ENCODE data around the gene KCNJ15. TPM values are rescaled to one million over a fixed set of nuclear protein-coding genes. Genes with fewer than 3 reads are reported as not detected.

KCNJ15 gene
- total RNA-seq, 4 donors from 2014 or later = 4.6 to 9.2 (median 6.5) TPM

DNA sequence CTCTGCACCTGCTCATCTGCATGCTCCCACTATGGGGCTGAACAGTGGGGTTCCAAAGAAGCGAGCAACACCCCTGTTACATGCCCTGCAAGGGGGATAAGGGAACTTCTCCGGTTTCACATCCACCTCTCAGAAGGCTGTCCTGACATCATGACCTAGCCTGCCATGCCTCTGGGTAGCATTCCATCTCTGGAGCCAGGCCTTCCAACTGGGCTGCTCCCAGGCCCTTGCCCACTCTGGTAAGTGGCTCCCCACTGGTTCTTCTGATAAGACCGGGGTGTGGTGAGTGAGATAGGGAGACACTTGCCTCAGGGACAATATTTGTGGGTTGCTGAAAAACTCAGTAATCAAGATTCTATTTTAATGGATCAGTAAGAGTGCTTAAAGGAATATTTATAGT, 57.8 kb downstream of the KCNJ15 start:
- Histone ChIP-seq H3K36me3 (no peaks in the 10 kb centered on the region), H3K27ac (no peak overlapping the region), H3K9me3 (no peaks in the 10 kb centered on the region), H3K4me1 (no peaks in the 10 kb centered on the region), H3K4me3 (no peak overlapping the region), H3K27me3 (no peaks in the 10 kb centered on the region)
- TF ChIP-seq POLR2AphosphoS5 (IDR thresholded peaks at IDR 0.05) (no peak), EP300 (IDR thresholded peaks at IDR 0.05) (no peak), POLR2A (IDR thresholded peaks at IDR 0.05) (no peak)
- TF ChIP-seq, protein P1, sequence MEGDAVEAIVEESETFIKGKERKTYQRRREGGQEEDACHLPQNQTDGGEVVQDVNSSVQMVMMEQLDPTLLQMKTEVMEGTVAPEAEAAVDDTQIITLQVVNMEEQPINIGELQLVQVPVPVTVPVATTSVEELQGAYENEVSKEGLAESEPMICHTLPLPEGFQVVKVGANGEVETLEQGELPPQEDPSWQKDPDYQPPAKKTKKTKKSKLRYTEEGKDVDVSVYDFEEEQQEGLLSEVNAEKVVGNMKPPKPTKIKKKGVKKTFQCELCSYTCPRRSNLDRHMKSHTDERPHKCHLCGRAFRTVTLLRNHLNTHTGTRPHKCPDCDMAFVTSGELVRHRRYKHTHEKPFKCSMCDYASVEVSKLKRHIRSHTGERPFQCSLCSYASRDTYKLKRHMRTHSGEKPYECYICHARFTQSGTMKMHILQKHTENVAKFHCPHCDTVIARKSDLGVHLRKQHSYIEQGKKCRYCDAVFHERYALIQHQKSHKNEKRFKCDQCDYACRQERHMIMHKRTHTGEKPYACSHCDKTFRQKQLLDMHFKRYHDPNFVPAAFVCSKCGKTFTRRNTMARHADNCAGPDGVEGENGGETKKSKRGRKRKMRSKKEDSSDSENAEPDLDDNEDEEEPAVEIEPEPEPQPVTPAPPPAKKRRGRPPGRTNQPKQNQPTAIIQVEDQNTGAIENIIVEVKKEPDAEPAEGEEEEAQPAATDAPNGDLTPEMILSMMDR (IDR thresholded peaks at IDR 0.05) = no peak
- 79% methylated on average over 3 of the region's 3 CpGs for WGBS
- DNase-seq (ENCODE audit: low spot score in 2 of 2) = no peak

DNA sequence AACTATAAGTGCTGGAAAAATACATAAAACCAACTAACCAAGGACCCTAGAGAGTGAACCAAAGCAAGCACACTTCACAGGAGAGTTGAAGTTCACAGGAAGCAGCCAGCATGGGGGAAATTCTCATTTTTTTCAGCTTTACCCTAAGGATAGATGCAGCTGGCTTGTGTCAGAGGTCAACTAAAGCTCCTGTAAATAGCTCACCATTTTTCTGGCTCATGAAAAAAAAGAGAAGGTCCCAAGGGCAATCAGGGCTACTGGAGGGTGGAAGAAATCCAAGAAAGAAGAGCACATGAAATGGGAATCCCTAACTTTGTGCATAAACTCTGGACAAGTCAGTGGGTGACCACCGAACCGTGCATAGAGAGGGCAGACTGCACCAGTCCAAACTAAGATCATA, 58.3 kb downstream of the KCNJ15 start:
- no peak for DNase-seq (ENCODE audit: low spot score in 2 of 2)

DNA sequence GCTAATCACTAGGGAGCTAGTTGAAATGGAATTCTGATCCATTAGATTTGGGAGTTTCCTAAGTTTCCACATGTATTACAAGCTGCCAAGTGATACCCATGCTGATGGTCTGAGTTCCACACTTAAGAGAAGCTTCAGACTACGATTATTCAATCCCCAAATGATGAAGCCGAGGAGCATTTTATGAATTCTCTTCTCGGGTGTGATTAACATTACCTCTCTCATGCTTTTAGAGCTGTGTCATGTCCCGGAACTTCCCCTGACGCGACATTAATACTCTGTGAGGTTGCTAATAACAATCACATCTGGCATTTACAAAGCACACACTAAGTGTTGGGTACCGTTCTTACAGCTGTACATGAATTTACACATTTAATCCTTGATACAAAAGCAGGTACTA, 63.0 kb downstream of the KCNJ15 start:
- no peaks in the 10 kb centered on the region for H3K36me3 ChIP-seq
- H3K27ac ChIP-seq = no peak overlapping the region
- DNase-seq (ENCODE audit: low spot score in 2 of 2) = no peak
- WGBS = 61% methylated on average over 7 of the region's 7 CpGs
- no peak overlapping the region for H3K4me3 ChIP-seq
- TF ChIP-seq POLR2AphosphoS5 (IDR thresholded peaks at IDR 0.05) (no peak), POLR2A (IDR thresholded peaks at IDR 0.05) (no peak), EP300 (IDR thresholded peaks at IDR 0.05) (no peak)
- TF ChIP-seq, protein P1 (IDR thresholded peaks at IDR 0.05) = no peak
- H3K27me3 ChIP-seq = no peaks in the 10 kb centered on the region
- peaks cover 3% of the 10 kb centered on the region for H3K4me1 ChIP-seq
- H3K9me3 ChIP-seq = no peaks in the 10 kb centered on the region

More for the DNA sequence above, 58.3 kb downstream of the KCNJ15 start:
- Histone ChIP-seq H3K36me3 (no peaks in the 10 kb centered on the region), H3K27me3 (no peaks in the 10 kb centered on the region), H3K4me3 (no peak overlapping the region), H3K27ac (no peak overlapping the region), H3K4me1 (no peaks in the 10 kb centered on the region), H3K9me3 (no peaks in the 10 kb centered on the region)
- WGBS = 75% methylated on average over 2 of the region's 2 CpGs
- TF ChIP-seq EP300 (IDR thresholded peaks at IDR 0.05) (no peak), POLR2A (IDR thresholded peaks at IDR 0.05) (no peak)
- TF ChIP-seq, protein P1 (IDR thresholded peaks at IDR 0.05) = no peak

DNA sequence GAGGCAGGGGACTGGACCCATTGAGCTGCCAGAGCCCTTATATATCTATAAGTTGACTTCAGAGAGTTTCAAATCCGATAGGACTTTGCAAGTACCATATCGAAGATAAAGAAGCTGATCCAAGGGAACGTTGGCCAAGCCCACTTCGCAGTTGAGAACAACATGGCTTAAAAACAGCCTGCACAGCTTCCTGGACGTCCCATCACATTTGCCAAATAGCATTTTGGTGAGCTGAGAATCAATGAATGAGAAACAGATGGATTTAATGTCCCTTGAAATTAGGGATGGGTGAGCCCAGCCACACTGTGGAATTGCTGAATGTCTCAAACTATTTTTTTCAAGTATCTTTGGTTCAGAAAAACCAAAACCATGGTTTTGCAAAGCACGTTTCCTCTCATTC, 64.8 kb downstream of the KCNJ15 start:
- 76% methylated on average over 6 of the region's 6 CpGs for WGBS

DNA sequence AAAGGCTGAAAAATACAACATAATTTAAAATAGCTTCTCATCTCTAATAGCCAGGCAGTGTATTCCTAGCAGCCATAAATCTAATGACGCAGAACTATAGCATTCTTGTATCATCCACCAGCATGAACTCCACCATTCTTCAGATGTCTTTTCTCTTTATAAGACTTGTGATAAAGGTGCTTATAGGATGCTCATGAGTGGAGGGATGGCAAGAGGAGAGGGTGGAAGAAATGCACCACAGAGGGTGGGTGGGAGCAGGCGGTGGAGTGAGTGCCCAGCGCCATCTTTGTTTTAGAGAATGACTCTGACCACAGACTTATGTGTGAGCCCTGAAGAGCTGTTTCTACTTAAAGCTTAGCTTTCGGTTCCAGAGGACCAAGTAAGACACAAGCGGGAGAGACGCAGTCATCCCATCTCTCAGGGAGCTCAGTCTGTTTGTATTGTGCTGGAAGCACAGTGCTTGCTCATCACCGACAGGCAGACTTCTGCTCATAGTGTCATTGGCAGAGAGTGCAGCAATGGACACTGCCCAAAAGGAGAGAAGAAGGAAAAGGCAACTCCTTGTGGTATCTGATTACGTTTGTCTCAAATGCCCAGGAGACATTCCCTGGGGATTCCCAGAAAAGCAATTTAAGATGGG, 65.6 kb downstream of the KCNJ15 start:
- no peaks in the 10 kb centered on the region for H3K36me3 ChIP-seq
- no peaks in the 10 kb centered on the region for H3K9me3 ChIP-seq
- H3K27me3 ChIP-seq = no peaks in the 10 kb centered on the region
- peaks cover 3% of the 10 kb centered on the region for H3K4me1 ChIP-seq
- no peak for DNase-seq (ENCODE audit: low spot score in 2 of 2)
- TF ChIP-seq POLR2A (IDR thresholded peaks at IDR 0.05) (no peak), POLR2AphosphoS5 (IDR thresholded peaks at IDR 0.05) (no peak), EP300 (IDR thresholded peaks at IDR 0.05) (no peak)
- TF ChIP-seq, protein P1 (IDR thresholded peaks at IDR 0.05) = no peak
- no peak overlapping the region for H3K4me3 ChIP-seq
- peak overlapping the region; percentile 48 for H3K27ac ChIP-seq
- 55% methylated on average over 8 of the region's 8 CpGs for WGBS

More for the DNA sequence above, 64.8 kb downstream of the KCNJ15 start:
- Histone ChIP-seq H3K9me3 (no peaks in the 10 kb centered on the region), H3K36me3 (no peaks in the 10 kb centered on the region), H3K4me3 (no peak overlapping the region), H3K4me1 (peaks cover 3% of the 10 kb centered on the region), H3K27ac (no peak overlapping the region), H3K27me3 (no peaks in the 10 kb centered on the region)
- no peak for DNase-seq (ENCODE audit: low spot score in 2 of 2)
- TF ChIP-seq EP300 (IDR thresholded peaks at IDR 0.05) (no peak), POLR2AphosphoS5 (IDR thresholded peaks at IDR 0.05) (peak in 1 of 3 donors; percentile 20), POLR2A (IDR thresholded peaks at IDR 0.05) (no peak)
- TF ChIP-seq, protein P1 (IDR thresholded peaks at IDR 0.05) = no peak
